PC-3 (cell line): ENCODE data around the gene TNIP3.

ENCODE experiments used
- EZH2 ChIP-seq: fragments of 300-600 bp; sonication (generic); IDR thresholded peaks from one replicate; pipeline ENCODE4 v1.6.1; 2017; ENCODE audit warnings: antibody characterized with exemption, mild to moderate bottlenecking, low read length; ENCODE audit not compliant: unreplicated experiment
- EZH2phosphoT487 ChIP-seq: fragments of 300-600 bp; sonication (generic); IDR thresholded peaks from 2 replicates; pipeline ENCODE4 v1.6.1; 2018; ENCODE audit warnings: mild to moderate bottlenecking, antibody characterized with exemption, low read length, borderline replicate concordance
- TF ChIP-seq, protein P1 (sequence below): fragments of 300-600 bp; sonication (generic); conservative IDR thresholded peaks from 2 replicates; pipeline ENCODE4 v1.5.1; 2017; ENCODE audit warnings: antibody characterized with exemption, low read depth, mild to moderate bottlenecking, low read length

DNA sequence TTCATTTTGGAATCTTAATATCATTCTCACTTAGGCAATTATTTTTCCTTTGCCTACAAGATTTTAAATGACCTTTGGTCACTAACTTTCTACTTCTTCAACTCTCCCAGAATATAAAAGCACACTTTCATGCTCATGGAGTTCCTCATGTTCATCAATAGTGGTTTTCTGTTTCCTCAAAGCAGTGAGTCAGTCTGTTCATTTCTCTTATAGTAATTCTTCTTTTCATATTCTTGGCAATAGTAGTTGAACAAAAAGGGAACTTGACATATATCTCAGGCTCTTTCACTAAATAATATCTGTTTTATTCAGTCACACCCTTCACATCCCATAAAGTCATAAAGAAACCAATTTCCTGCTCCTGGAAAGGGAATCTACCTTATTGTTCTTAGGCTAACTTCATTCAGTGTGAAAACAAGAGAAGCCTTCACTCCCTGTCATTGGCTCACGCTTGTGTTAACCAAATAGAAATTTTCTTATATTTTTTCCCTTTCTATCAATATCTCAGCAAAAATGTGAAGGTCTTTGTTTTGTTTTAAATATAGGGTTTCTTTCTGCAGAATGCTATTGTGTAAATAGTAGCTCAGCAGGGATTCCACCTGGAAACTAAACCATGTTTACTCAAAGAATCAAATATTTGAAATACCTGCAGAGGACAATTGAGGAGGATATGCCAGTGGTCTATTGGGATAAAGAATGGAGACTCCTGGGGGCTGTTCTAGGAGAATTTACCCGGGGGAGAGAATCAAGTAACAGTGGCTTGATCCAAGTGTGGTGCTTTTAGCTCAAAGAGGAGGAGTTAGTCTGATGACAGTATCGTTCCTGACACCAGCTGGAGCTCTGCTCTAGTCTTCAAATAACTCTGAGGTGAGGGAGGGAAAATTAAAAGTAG, 13.4 kb upstream of the TNIP3 start:
- TF ChIP-seq, protein P1, sequence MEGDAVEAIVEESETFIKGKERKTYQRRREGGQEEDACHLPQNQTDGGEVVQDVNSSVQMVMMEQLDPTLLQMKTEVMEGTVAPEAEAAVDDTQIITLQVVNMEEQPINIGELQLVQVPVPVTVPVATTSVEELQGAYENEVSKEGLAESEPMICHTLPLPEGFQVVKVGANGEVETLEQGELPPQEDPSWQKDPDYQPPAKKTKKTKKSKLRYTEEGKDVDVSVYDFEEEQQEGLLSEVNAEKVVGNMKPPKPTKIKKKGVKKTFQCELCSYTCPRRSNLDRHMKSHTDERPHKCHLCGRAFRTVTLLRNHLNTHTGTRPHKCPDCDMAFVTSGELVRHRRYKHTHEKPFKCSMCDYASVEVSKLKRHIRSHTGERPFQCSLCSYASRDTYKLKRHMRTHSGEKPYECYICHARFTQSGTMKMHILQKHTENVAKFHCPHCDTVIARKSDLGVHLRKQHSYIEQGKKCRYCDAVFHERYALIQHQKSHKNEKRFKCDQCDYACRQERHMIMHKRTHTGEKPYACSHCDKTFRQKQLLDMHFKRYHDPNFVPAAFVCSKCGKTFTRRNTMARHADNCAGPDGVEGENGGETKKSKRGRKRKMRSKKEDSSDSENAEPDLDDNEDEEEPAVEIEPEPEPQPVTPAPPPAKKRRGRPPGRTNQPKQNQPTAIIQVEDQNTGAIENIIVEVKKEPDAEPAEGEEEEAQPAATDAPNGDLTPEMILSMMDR = no peak
- no peak for TF ChIP-seq EZH2
- no peak for TF ChIP-seq EZH2phosphoT487
